Measurements from ENCODE around the gene ARSD. TPM values are rescaled to one million over a fixed set of nuclear protein-coding genes. Genes with fewer than 3 reads are reported as not detected.
"Not testable (repeated sequence)": the region's sequence is repeated elsewhere in the genome, so short reads cannot be mapped to it uniquely, and the experiment has no call there.

The ARSD gene
- total and polyA plus RNA-seq, 12 donors = 4.2 to 19.0 (median 6.8) TPM

- DNase-seq = peak in 1 of 2 donors; percentile 5
- Histone ChIP-seq H3K4me1 (no peaks in the 10 kb centered on the region), H3K9me3 (no peaks in the 10 kb centered on the region), H3K36me3 (no peaks in the 10 kb centered on the region), H3K27ac (no peak overlapping the region), H3K4me3 (no peak overlapping the region), H3K27me3 (no peaks in the 10 kb centered on the region)
- TF ChIP-seq CTCF (IDR thresholded peaks at IDR 0.05) = no peak
- WGBS, 2 donors = 31 to 64% methylated on average over 9 of the region's 9 CpGs
- intact Hi-C loops (cut with DNase I) = no loop called here
- ATAC-seq = peak in 3 of 8 donors; percentile 47 to 89 (median 77)
These were observed 29.1 kb upstream of the ARSD start for GRCh38 chrX:2958199-2958598.

DNA sequence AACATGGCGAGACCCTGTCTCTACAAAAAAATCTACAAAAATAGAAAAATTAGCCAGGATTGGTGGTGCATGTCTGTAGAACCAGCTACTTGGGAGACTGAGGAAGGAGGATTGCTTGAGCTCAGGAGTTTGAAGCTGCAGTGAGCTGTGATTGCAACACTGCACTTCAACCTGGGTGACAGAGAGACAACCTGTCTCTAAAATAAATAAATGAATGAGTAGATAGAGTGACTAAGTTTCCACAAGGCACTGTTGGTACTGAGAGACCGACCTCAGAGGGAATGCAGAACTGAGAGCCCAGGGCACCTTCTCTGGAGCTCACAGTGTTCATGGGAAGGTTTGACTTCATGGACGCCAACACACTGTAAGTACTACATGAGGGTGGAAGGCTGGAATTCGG lies 26.7 kb upstream of the ARSD start:
- no peak for TF ChIP-seq CTCF (IDR thresholded peaks at IDR 0.05)
- Histone ChIP-seq H3K9me3 (no peaks in the 10 kb centered on the region), H3K27me3 (no peaks in the 10 kb centered on the region), H3K4me1 (no peaks in the 10 kb centered on the region), H3K4me3 (no peak overlapping the region), H3K27ac (no peak overlapping the region), H3K36me3 (no peaks in the 10 kb centered on the region)
- ATAC-seq (no peak), DNase-seq (no peak)
- WGBS, 2 donors = 95 to 99% methylated on average over 4 of the region's 4 CpGs
- intact Hi-C loops (cut with DNase I) = no loop called here

DNA sequence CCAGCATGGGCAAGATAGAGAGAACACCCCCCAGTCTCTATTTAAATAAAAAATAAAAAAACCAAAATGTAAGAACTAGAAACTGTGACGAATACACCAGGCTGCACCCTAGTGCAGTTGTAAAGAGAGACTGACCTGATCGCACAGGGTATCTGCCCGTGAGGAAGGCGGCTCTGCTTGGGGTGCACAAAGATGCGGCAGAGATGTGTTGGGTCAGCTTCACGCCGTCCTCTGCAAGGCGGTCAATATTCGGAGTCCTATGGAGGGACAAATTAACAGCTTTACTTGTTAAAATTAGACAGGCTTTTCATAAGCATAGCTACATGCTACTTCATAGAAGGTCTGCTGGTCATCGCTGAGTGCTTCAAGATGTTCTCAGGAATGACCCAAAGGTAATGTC lies 26.1 kb upstream of the ARSD start:
- H3K4me1 ChIP-seq = no peaks in the 10 kb centered on the region
- H3K27ac ChIP-seq = no peak overlapping the region
- no peak for DNase-seq
- no peak for TF ChIP-seq CTCF (IDR thresholded peaks at IDR 0.05)
- WGBS, 2 donors = 97% methylated on average over 10 of the region's 10 CpGs
- H3K36me3 ChIP-seq = no peaks in the 10 kb centered on the region
- H3K27me3 ChIP-seq = no peaks in the 10 kb centered on the region
- intact Hi-C loops (cut with DNase I) = no loop called here
- H3K9me3 ChIP-seq = no peaks in the 10 kb centered on the region
- no peak overlapping the region for H3K4me3 ChIP-seq
- no peak for ATAC-seq

GRCh38 chrX:2954541-2954940 lies 25.4 kb upstream of the ARSD start:
- no peak for TF ChIP-seq CTCF (IDR thresholded peaks at IDR 0.05)
- DNase-seq (no peak), ATAC-seq (no peak)
- Histone ChIP-seq H3K27ac (no peak overlapping the region), H3K4me1 (no peaks in the 10 kb centered on the region), H3K4me3 (no peak overlapping the region), H3K36me3 (no peaks in the 10 kb centered on the region), H3K9me3 (no peaks in the 10 kb centered on the region), H3K27me3 (no peaks in the 10 kb centered on the region)
- 96 to 99% methylated on average over 4 of the region's 4 CpGs for WGBS, 2 donors
- intact Hi-C loops (cut with DNase I) = no loop called here

GRCh38 chrX:2937942-2938341 lies 8.8 kb upstream of the ARSD start:
- ATAC-seq; H3K36me3 ChIP-seq; H3K4me3 ChIP-seq; H3K4me1 ChIP-seq; H3K27ac ChIP-seq; DNase-seq; intact Hi-C loops (cut with DNase I); H3K27me3 ChIP-seq; H3K9me3 ChIP-seq: not testable (repeated sequence)
- 90 to 94% methylated on average over 20 of the region's 20 CpGs for WGBS, 2 donors
